ENCODE data around the gene KCTD11. TPM values are rescaled to one million over a fixed set of nuclear protein-coding genes. Genes with fewer than 3 reads are reported as not detected.
A peak's percentile ranks its signal among the peaks of the same experiment; 100 is the strongest.

Gene KCTD11
- polyA plus RNA-seq, 1 donor, result 8.2 TPM

GRCh38 chr17:7389924-7390910 lies 38.3 kb downstream of the KCTD11 start:
- Histone ChIP-seq H3K4me1 (ENCODE audit: control insufficient read depth, insufficient read depth, low read length) (peaks cover 16% of the 10 kb centered on the region), H3K27ac (ENCODE audit: low read length) (no peak overlapping the region), H3K27me3 (ENCODE audit: control insufficient read depth, insufficient read depth, low read length) (peaks cover 7% of the 10 kb centered on the region), H3K36me3 (ENCODE audit: control insufficient read depth, insufficient read depth, low read length) (peaks cover 47% of the 10 kb centered on the region), H3K9me3 (ENCODE audit: control insufficient read depth, low read depth, low read length) (no peaks in the 10 kb centered on the region), H3K4me3 (ENCODE audit: low read length) (no peak overlapping the region)
- WGBS (ENCODE audit: insufficient coverage, low lambda C conversion rate), result no CpG with 5 or more reads among the region's 19 CpGs
- no peak for DNase-seq

GRCh38 chr17:7391307-7391706 lies 39.3 kb downstream of the KCTD11 start:
- no CpG with 5 or more reads among the region's 2 CpGs for whole genome bisulfite sequencing (ENCODE audit: insufficient coverage, low lambda C conversion rate)
- Histone ChIP-seq H3K27ac (ENCODE audit: low read length) (no peak overlapping the region), H3K4me3 (ENCODE audit: low read length) (no peak overlapping the region), H3K27me3 (ENCODE audit: control insufficient read depth, insufficient read depth, low read length) (peaks cover 7% of the 10 kb centered on the region), H3K9me3 (ENCODE audit: control insufficient read depth, low read depth, low read length) (no peaks in the 10 kb centered on the region), H3K4me1 (ENCODE audit: control insufficient read depth, insufficient read depth, low read length) (peaks cover 16% of the 10 kb centered on the region), H3K36me3 (ENCODE audit: control insufficient read depth, insufficient read depth, low read length) (peaks cover 44% of the 10 kb centered on the region)
- DNase-seq, result no peak

DNA sequence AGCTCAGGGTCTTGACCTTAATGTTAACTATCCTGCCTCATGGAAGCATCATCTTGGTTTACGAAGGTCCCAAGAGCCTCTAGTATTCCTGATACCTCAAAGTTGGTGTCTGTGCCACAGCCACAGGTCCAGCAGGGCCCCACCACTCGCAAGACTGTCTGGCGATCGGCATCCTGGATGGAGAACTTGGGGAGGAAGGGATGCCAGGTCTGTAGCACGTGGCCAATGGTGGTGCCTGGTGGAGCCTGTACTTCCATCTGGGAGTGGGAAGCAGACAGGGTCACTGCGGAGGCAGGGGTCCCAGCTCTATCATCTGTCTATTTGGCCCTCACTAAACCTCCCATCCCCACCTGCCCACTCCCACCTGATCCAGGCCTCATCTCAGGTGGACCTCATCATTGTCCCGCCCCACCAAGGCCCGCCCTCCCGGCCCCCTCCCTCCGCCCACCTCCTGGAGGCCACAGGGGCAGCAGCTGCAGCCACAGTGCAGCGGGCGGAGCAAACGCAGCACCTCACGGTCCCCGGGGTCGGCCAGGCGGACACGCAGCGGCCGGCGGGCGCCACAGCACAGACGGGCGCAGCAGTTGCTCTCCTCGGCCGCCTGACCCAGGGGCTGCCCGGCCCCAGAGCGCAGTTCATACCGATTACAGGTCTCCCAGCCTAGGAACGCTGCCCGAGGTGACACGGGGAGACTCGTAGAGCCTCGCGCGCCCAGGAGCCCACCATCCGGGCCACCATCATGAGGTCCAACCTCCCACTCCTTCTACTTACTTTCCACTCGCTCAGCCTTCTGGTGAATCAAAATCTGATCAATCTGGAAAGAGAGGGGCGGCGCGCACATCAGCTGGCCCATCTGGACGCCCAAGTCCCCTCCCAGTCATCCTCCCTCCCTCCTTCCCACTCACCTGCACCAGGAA lies 41.0 kb downstream of the KCTD11 start:
- Histone ChIP-seq H3K27me3 (ENCODE audit: control insufficient read depth, insufficient read depth, low read length) (peaks cover 7% of the 10 kb centered on the region), H3K27ac (ENCODE audit: low read length) (no peak overlapping the region), H3K36me3 (ENCODE audit: control insufficient read depth, insufficient read depth, low read length) (peaks cover 33% of the 10 kb centered on the region), H3K4me1 (ENCODE audit: control insufficient read depth, insufficient read depth, low read length) (peaks cover 16% of the 10 kb centered on the region), H3K4me3 (ENCODE audit: low read length) (peak overlapping the region; percentile 99), H3K9me3 (ENCODE audit: control insufficient read depth, low read depth, low read length) (no peaks in the 10 kb centered on the region)
- WGBS (ENCODE audit: insufficient coverage, low lambda C conversion rate), result no CpG with 5 or more reads among the region's 42 CpGs
- peak in 1 of 2 donors; percentile 25 for DNase-seq

DNA sequence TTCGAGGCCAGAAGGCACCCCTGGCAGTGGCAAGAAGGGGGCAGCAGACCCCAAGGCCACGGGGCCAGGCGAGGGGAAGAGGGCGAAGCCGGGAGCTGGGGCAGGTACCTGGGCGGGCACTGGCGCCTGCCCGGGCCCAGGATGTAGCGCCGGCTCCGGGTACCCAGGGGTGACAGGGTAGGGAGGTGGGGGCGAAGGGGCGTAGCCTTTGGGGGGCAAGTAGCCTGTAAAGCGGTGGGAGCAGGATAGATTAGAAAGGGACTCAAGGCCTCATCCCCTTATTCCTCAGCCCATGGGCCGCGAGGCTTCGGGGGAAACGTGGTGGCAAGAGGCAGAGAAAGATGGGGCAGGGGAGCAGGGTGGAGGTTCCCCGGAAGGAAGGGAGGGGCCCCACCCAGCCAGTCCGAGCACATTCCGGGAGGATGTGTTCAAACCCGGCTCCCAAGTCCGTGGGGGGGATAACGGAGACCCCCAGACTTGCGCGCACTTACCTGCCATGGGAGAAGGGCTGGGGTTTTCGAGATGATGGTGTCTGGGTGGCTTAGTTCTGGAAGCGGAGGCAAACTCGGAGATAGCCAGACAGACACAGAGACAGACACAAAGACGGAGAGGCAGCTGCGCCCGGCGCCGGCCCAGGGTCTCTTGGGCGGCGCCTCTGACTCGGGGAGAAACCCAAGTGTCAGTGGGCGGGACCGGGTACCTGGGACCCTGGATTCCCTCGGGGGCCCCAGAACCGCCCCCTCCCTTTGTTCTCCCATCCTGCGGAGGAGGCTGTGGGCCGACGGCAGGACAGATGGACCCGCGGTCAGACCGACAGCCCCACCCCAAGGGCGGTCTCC lies 41.9 kb downstream of the KCTD11 start:
- Histone ChIP-seq H3K4me3 (ENCODE audit: low read length) (peak overlapping the region; percentile 99), H3K9me3 (ENCODE audit: control insufficient read depth, low read depth, low read length) (no peaks in the 10 kb centered on the region), H3K27ac (ENCODE audit: low read length) (peak overlapping the region; percentile 74), H3K27me3 (ENCODE audit: control insufficient read depth, insufficient read depth, low read length) (peaks cover 7% of the 10 kb centered on the region), H3K36me3 (ENCODE audit: control insufficient read depth, insufficient read depth, low read length) (peaks cover 24% of the 10 kb centered on the region), H3K4me1 (ENCODE audit: control insufficient read depth, insufficient read depth, low read length) (peaks cover 16% of the 10 kb centered on the region)
- WGBS (ENCODE audit: insufficient coverage, low lambda C conversion rate), result no CpG with 5 or more reads among the region's 48 CpGs
- DNase-seq, result no peak

- no peaks in the 10 kb centered on the region for H3K9me3 ChIP-seq (ENCODE audit: control insufficient read depth, low read depth, low read length)
- peaks cover 16% of the 10 kb centered on the region for H3K4me1 ChIP-seq (ENCODE audit: control insufficient read depth, insufficient read depth, low read length)
- H3K27ac ChIP-seq (ENCODE audit: low read length), result peak within 1 kb of the TSS; percentile 74
- peaks cover 16% of the 10 kb centered on the region for H3K36me3 ChIP-seq (ENCODE audit: control insufficient read depth, insufficient read depth, low read length)
- peaks cover 7% of the 10 kb centered on the region for H3K27me3 ChIP-seq (ENCODE audit: control insufficient read depth, insufficient read depth, low read length)
- peak within 1 kb of the TSS; percentile 99 for H3K4me3 ChIP-seq (ENCODE audit: low read length)
- DNase-seq, result peak; percentile 78 to 89
- WGBS (ENCODE audit: insufficient coverage, low lambda C conversion rate), result no CpG with 5 or more reads among the region's 71 CpGs
These were observed 42.7 kb downstream of the KCTD11 start, which contains the start of gene PLSCR3 for GRCh38 chr17:7394452-7395191. PLSCR3 (minus strand) TSS chr17:7394525; CDS start chr17:7394110, 415 bp downstream.

DNA sequence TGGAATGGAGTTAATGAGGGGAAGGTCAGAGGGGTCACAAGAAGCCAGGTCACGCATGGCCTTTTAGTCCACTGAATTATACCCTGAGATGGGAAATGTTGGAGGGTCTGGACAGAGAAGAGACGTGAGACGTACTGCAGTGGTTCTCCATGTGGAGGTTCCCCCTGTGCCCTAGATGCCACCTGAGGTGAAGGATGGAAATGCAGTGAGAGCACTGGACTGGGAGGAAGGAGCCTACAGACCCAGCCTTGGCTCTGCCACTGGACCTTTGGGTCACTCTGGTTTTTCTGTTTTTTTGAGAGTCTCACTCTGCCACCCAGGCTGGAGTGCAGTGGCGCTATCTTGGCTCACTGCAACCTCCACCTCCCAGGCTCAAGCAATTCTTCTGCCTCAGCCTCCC lies 44.2 kb downstream of the KCTD11 start:
- WGBS (ENCODE audit: insufficient coverage, low lambda C conversion rate), result 100% methylated on average over 1 of the region's 4 CpGs
- H3K27me3 ChIP-seq (ENCODE audit: control insufficient read depth, insufficient read depth, low read length), result peaks cover 7% of the 10 kb centered on the region
- no peak overlapping the region for H3K27ac ChIP-seq (ENCODE audit: low read length)
- peaks cover 5% of the 10 kb centered on the region for H3K36me3 ChIP-seq (ENCODE audit: control insufficient read depth, insufficient read depth, low read length)
- no peaks in the 10 kb centered on the region for H3K9me3 ChIP-seq (ENCODE audit: control insufficient read depth, low read depth, low read length)
- H3K4me1 ChIP-seq (ENCODE audit: control insufficient read depth, insufficient read depth, low read length), result peaks cover 16% of the 10 kb centered on the region
- no peak for DNase-seq
- no peak overlapping the region for H3K4me3 ChIP-seq (ENCODE audit: low read length)

GRCh38 chr17:7398612-7399011 lies 46.6 kb downstream of the KCTD11 start:
- H3K36me3 ChIP-seq (ENCODE audit: control insufficient read depth, insufficient read depth, low read length), result no peaks in the 10 kb centered on the region
- peaks cover 2% of the 10 kb centered on the region for H3K27me3 ChIP-seq (ENCODE audit: control insufficient read depth, insufficient read depth, low read length)
- no peaks in the 10 kb centered on the region for H3K9me3 ChIP-seq (ENCODE audit: control insufficient read depth, low read depth, low read length)
- no peak for DNase-seq
- no peak overlapping the region for H3K4me3 ChIP-seq (ENCODE audit: low read length)
- H3K4me1 ChIP-seq (ENCODE audit: control insufficient read depth, insufficient read depth, low read length), result peaks cover 17% of the 10 kb centered on the region
- no CpG with 5 or more reads among the region's 2 CpGs for WGBS (ENCODE audit: insufficient coverage, low lambda C conversion rate)
- no peak overlapping the region for H3K27ac ChIP-seq (ENCODE audit: low read length)

- peak overlapping the region; percentile 93 for H3K4me3 ChIP-seq (ENCODE audit: low read length)
- H3K9me3 ChIP-seq (ENCODE audit: control insufficient read depth, low read depth, low read length), result no peaks in the 10 kb centered on the region
- WGBS (ENCODE audit: insufficient coverage, low lambda C conversion rate), result no CpG with 5 or more reads among the region's 16 CpGs
- no peaks in the 10 kb centered on the region for H3K36me3 ChIP-seq (ENCODE audit: control insufficient read depth, insufficient read depth, low read length)
- H3K4me1 ChIP-seq (ENCODE audit: control insufficient read depth, insufficient read depth, low read length), result peaks cover 9% of the 10 kb centered on the region
- H3K27me3 ChIP-seq (ENCODE audit: control insufficient read depth, insufficient read depth, low read length), result peaks cover 31% of the 10 kb centered on the region
- DNase-seq, result peak; percentile 93 to 97
- peak overlapping the region; percentile 96 for H3K27ac ChIP-seq (ENCODE audit: low read length)
These were observed 51.2 kb downstream of the KCTD11 start for GRCh38 chr17:7403043-7403726.

GRCh38 chr17:7403727-7403976 lies 51.7 kb downstream of the KCTD11 start:
- no CpG with 5 or more reads among the region's 13 CpGs for WGBS (ENCODE audit: insufficient coverage, low lambda C conversion rate)
- H3K27me3 ChIP-seq (ENCODE audit: control insufficient read depth, insufficient read depth, low read length), result peaks cover 34% of the 10 kb centered on the region
- no peak for DNase-seq
- H3K9me3 ChIP-seq (ENCODE audit: control insufficient read depth, low read depth, low read length), result no peaks in the 10 kb centered on the region
- H3K27ac ChIP-seq (ENCODE audit: low read length), result peak overlapping the region; percentile 96
- H3K4me3 ChIP-seq (ENCODE audit: low read length), result peak overlapping the region; percentile 93
- H3K4me1 ChIP-seq (ENCODE audit: control insufficient read depth, insufficient read depth, low read length), result peaks cover 9% of the 10 kb centered on the region
- H3K36me3 ChIP-seq (ENCODE audit: control insufficient read depth, insufficient read depth, low read length), result no peaks in the 10 kb centered on the region

Measured in large intestine (tissue), 3 donors.